GM21360 (cell line): ENCODE results near the gene TMOD2.

Experiments used
- ATAC-seq: cut with Tn5 transposase; IDR thresholded peaks from one replicate; pipeline ENCODE4 v1.9.1; 2021; ENCODE audit warnings: mild to moderate bottlenecking, moderate library complexity; ENCODE audit not compliant: unreplicated experiment

Gene TMOD2

GRCh38 chr15:51750792-51751696 is at the start of gene TMOD2:
TMOD2 (plus strand) TSS chr15:51751597; CDS start chr15:51766442, 14,845 bp downstream.
- ATAC-seq = peak; percentile 77

GRCh38 chr15:51702710-51703109 is 48.7 kb upstream of the TMOD2 start:
- no peak for ATAC-seq

- no peak for ATAC-seq
Measured at GRCh38 chr15:51706291-51706690, 45.1 kb upstream of the TMOD2 start.

- ATAC-seq = no peak
Measured at GRCh38 chr15:51706926-51707608, 44.3 kb upstream of the TMOD2 start.

GRCh38 chr15:51708013-51708412 is 43.4 kb upstream of the TMOD2 start:
- no peak for ATAC-seq

GRCh38 chr15:51709031-51709430 is 42.4 kb upstream of the TMOD2 start:
- no peak for ATAC-seq

GRCh38 chr15:51714162-51714561 is 37.2 kb upstream of the TMOD2 start:
- ATAC-seq = no peak

GRCh38 chr15:51714911-51715310 is 36.5 kb upstream of the TMOD2 start:
- ATAC-seq = no peak

- ATAC-seq = no peak
Measured at GRCh38 chr15:51718219-51718618, 33.2 kb upstream of the TMOD2 start.

- ATAC-seq = no peak
Measured at GRCh38 chr15:51718746-51719145, 32.7 kb upstream of the TMOD2 start.

GRCh38 chr15:51720201-51720995 is 31.0 kb upstream of the TMOD2 start:
- no peak for ATAC-seq

GRCh38 chr15:51721199-51721960 is 30.0 kb upstream of the TMOD2 start:
- no peak for ATAC-seq

- ATAC-seq = no peak
Measured at GRCh38 chr15:51724199-51724598, 27.2 kb upstream of the TMOD2 start.

GRCh38 chr15:51724673-51725072 is 26.7 kb upstream of the TMOD2 start:
- ATAC-seq = no peak

GRCh38 chr15:51726302-51727073 is 24.9 kb upstream of the TMOD2 start:
- peak; percentile 92 for ATAC-seq

- no peak for ATAC-seq
Measured at GRCh38 chr15:51727141-51727897, 24.1 kb upstream of the TMOD2 start.

GRCh38 chr15:51731549-51732267 is 19.7 kb upstream of the TMOD2 start:
- ATAC-seq = peak; percentile 45

- no peak for ATAC-seq
Measured at GRCh38 chr15:51732646-51733045, 18.8 kb upstream of the TMOD2 start.
